Activated T-helper 1 cell treated with anti-CD3 and anti-CD28 coated beads, Interleukin-12 subunit alpha, Interleukin-12 subunit beta, Interleukin-2, Interleukin-4 antibody, amounts not matched to agents 30 ng/mL and 10 ng/mL and 1 ng/mL, durations not matched to agents 14 hours and 24 hours and 36 hours (primary cell): ENCODE data around the gene ORMDL1. TPM values are rescaled to one million over a fixed set of nuclear protein-coding genes. Genes with fewer than 3 reads are reported as not detected.
A peak's percentile ranks its signal among the peaks of the same experiment; 100 is the strongest.

Experiments
- DNase-seq: peaks from one replicate; pipeline ENCODE4 v3.0.0; 2021; ENCODE audit warnings: low spot score
- H3K27ac Mint-ChIP-seq: one replicate; pipeline ENCODE4 v1.8.0; 2021; ENCODE audit warnings: mild to moderate bottlenecking, mixed read lengths
- H3K27me3 Mint-ChIP-seq: one replicate; pipeline ENCODE4 v1.8.0; 2022; ENCODE audit warnings: mild to moderate bottlenecking, moderate library complexity, mixed read lengths; ENCODE audit not compliant: insufficient read depth
- H3K36me3 Mint-ChIP-seq: one replicate; pipeline ENCODE4 v1.8.0; 2021; ENCODE audit warnings: low read depth, mixed read lengths
- H3K4me1 Mint-ChIP-seq: one replicate; pipeline ENCODE4 v1.8.0; 2021; ENCODE audit warnings: low read depth, mixed read lengths
- H3K4me3 Mint-ChIP-seq: one replicate; pipeline ENCODE4 v1.8.0; 2021; ENCODE audit warnings: mild to moderate bottlenecking, moderate library complexity, mixed read lengths
- H3K9me3 Mint-ChIP-seq: one replicate; pipeline ENCODE4 v1.8.0; 2021; ENCODE audit warnings: mixed read lengths
- intact Hi-C: fragments of 100-400 bp; cut with micrococcal nuclease; formaldehyde crosslinking; loops from one replicate; pipeline ENCODE4 v1.15.1; 2024
- total RNA-seq: library from RNA; stranded (reverse); gene quantifications from 2 replicates; pipeline ENCODE4 v1.2.3, GENCODE V29; 2022

ORMDL1 gene
- total RNA-seq, 1 donor from 2014 or later: 78.7 TPM

DNA sequence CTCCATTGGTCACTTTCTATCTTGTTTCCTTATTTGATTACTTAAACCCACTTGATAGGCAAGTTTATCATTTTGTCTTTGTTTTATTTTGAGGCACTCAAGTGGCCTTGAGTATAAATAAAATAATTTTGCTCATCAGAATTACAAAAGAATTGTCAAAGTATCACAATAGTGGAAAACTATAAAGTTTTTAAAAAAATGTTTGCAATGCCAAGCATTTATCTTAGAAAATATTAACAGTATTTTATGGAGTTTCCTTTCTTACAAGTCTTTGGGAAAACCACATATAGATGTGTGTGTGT is 14.8 kb upstream of the ORMDL1 start:
- no peaks in the 10 kb centered on the region for H3K4me1 Mint-ChIP-seq
- H3K9me3 Mint-ChIP-seq: no peaks in the 10 kb centered on the region
- intact Hi-C loops: no loop called here
- H3K27me3 Mint-ChIP-seq: no peaks in the 10 kb centered on the region
- DNase-seq: no peak
- no peak overlapping the region for H3K27ac Mint-ChIP-seq
- peaks cover 22% of the 10 kb centered on the region for H3K36me3 Mint-ChIP-seq
- no peak overlapping the region for H3K4me3 Mint-ChIP-seq

DNA sequence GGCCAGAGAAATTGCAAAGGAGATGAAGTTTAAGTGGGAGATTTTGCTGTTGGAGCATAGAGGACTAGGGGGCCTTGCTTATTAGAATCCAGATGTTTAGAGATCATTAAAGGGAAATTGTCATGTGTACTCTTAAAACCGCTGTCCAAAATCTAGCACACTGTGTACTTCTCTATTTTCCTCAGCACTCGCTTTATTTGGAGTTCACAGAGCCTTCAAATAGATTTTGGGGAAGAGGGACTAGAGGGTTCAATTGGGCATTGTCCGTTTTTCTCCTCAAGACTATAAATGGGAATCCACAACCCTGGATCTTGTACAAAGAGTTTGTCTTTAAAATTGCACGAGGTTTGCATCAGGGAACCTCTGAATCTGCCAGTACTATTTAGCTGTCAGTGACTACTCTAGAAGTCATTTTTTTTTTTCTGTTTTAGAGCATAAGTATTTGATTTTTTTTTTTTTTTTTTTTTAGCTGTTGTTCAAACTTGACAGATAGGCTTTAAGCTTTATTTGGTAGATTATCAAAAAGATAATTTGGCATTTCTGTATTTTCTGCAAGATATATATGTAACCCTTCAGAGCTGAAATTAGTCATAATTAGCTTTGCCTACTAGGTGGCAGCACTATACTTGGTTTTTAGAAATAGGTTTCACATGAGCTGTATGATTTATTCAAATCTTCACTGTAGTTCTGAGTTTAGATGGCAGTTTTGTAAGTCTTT is 14.3 kb upstream of the ORMDL1 start:
- DNase-seq: no peak
- Mint-ChIP-seq H3K36me3 (peaks cover 22% of the 10 kb centered on the region), H3K9me3 (no peaks in the 10 kb centered on the region), H3K27ac (no peak overlapping the region), H3K27me3 (no peaks in the 10 kb centered on the region), H3K4me1 (no peaks in the 10 kb centered on the region), H3K4me3 (no peak overlapping the region)
- intact Hi-C loops: loop anchor here (1.0 kb wide), 1 partner anchor 272 kb away; no protein-coding TSS in a partner anchor

DNA sequence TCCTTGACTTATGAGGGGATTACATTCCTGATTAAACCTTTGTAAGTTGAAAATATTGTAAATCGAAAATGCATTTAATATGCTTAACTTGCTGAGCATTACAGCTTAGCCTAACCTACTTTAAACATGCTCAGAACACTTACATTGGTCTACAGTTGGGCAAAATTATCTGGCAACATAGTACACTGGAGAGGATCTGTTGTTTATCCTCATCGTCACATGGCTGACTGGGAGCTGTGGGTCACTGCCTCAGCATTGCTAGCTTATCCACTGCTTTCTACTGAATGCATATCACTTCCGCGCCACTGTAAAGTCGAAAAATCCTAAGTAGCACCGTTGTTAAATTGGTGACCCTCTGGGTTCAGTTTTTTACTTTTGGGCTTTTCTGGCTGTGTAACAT is 13.8 kb upstream of the ORMDL1 start:
- no peaks in the 10 kb centered on the region for H3K27me3 Mint-ChIP-seq
- H3K27ac Mint-ChIP-seq: no peak overlapping the region
- intact Hi-C loops: loop anchor here (1.0 kb wide), 2 partner anchors 14 to 272 kb away; partner anchors contain the start of genes ORMDL1 and PMS1
- H3K4me3 Mint-ChIP-seq: no peak overlapping the region
- H3K9me3 Mint-ChIP-seq: no peaks in the 10 kb centered on the region
- H3K36me3 Mint-ChIP-seq: peaks cover 28% of the 10 kb centered on the region
- DNase-seq: no peak
- H3K4me1 Mint-ChIP-seq: no peaks in the 10 kb centered on the region

DNA sequence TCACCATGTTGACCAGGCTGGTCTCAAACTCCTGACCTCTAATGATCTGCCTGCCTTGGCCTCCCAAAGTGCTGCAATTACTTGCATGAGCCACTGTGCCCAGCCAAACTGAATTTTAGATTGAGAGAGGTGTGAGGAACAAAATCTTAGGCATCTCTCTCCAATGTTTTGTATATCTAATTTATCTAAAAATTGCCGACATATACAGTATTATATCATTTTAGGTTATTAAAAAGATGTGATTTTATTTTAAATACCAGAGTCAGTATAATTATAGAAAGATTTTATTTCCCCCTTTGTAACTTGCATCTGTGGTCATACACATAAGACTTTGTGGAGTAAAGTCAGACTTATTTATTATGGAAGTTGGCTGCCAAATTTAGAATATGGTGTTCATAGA is 10.2 kb upstream of the ORMDL1 start:
- Mint-ChIP-seq H3K36me3 (peaks cover 22% of the 10 kb centered on the region), H3K9me3 (no peaks in the 10 kb centered on the region), H3K27ac (no peak overlapping the region), H3K27me3 (no peaks in the 10 kb centered on the region), H3K4me3 (no peak overlapping the region), H3K4me1 (no peaks in the 10 kb centered on the region)
- intact Hi-C loops: no loop called here
- no peak for DNase-seq

DNA sequence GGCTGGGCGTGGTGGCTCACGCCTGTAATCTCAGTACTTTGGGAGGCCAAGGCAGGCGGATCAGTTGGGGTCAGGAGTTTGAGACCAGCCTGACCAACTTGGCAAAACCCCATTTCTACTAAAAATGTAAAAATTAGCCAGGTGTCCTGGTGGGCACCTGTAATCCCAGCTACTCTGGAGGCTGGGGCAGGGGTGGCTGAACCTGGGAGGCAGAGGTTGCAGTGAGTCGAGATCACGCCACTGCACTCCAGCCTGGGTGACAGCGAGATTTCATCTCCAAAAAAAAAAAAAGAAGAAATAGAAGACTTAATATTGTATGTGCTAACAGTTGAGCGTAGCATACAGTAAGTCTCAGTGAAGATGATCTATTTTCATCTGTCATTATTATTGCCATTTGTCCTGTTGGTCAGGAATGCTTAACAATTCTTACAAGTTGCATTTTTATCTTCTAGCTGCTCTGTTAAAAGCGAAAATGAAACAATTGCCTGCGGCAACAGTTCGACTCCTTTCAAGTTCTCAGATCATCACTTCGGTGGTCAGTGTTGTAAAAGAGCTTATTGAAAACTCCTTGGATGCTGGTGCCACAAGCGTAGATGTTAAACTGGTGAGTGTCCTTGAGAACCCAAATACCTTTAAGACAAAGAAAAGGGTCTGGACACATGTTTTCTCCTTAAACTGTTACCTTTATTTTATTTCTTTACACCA is 7.4 kb upstream of the ORMDL1 start:
- no peak overlapping the region for H3K27ac Mint-ChIP-seq
- DNase-seq: no peak
- no peak overlapping the region for H3K4me3 Mint-ChIP-seq
- no peaks in the 10 kb centered on the region for H3K27me3 Mint-ChIP-seq
- peaks cover 28% of the 10 kb centered on the region for H3K36me3 Mint-ChIP-seq
- intact Hi-C loops: no loop called here
- no peaks in the 10 kb centered on the region for H3K9me3 Mint-ChIP-seq
- no peaks in the 10 kb centered on the region for H3K4me1 Mint-ChIP-seq

GRCh38 chr2:189783451-189783926 is 650 bp downstream of the ORMDL1 start:
- DNase-seq: no peak
- H3K4me3 Mint-ChIP-seq: peak overlapping the region; percentile 92
- intact Hi-C loops: loop anchor here (5.0 to 10.0 kb wide), 4 partner anchors 751 to 1901 kb away; partner anchors contain the start of genes GLS and NEMP2
- peaks cover 48% of the 10 kb centered on the region for H3K36me3 Mint-ChIP-seq
- H3K27me3 Mint-ChIP-seq: no peaks in the 10 kb centered on the region
- no peaks in the 10 kb centered on the region for H3K9me3 Mint-ChIP-seq
- H3K4me1 Mint-ChIP-seq: peaks cover 43% of the 10 kb centered on the region
- H3K27ac Mint-ChIP-seq: peak overlapping the region; percentile 93

- Mint-ChIP-seq H3K27ac (peak overlapping the region; percentile 45), H3K27me3 (no peaks in the 10 kb centered on the region), H3K9me3 (no peaks in the 10 kb centered on the region), H3K36me3 (peaks cover 47% of the 10 kb centered on the region), H3K4me3 (peak overlapping the region; percentile 92), H3K4me1 (peaks cover 43% of the 10 kb centered on the region)
- no peak for DNase-seq
- intact Hi-C loops: loop anchor here (5.0 to 10.0 kb wide), 4 partner anchors 753 to 1903 kb away; partner anchors contain the start of genes GLS and NEMP2
Observed at GRCh38 chr2:189782221-189782671, 1.9 kb downstream of the ORMDL1 start.

DNA sequence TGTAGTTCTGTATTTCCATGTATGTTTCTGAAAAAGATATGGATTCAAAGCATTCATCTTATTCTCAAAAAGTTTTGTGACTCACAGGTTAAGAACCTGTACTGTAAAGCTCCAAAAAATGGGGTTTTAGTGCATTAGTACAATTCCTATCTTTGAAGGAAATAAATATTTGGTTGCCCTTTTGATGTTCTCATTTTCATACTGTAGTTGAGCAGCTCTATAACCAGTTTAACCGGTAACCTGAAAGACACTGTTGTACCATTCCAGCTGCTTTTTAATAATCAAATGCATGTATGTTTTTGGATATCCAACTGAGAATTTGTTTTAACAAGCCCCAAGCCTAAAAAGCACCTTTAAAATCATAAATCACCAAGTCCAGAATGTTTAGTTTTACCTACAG is 11.9 kb downstream of the ORMDL1 start:
- peaks cover 31% of the 10 kb centered on the region for H3K36me3 Mint-ChIP-seq
- H3K4me1 Mint-ChIP-seq: no peaks in the 10 kb centered on the region
- DNase-seq: no peak
- no peaks in the 10 kb centered on the region for H3K9me3 Mint-ChIP-seq
- H3K27ac Mint-ChIP-seq: no peak overlapping the region
- no peaks in the 10 kb centered on the region for H3K27me3 Mint-ChIP-seq
- H3K4me3 Mint-ChIP-seq: no peak overlapping the region
- intact Hi-C loops: no loop called here

- no peak overlapping the region for H3K27ac Mint-ChIP-seq
- no peak overlapping the region for H3K4me3 Mint-ChIP-seq
- H3K9me3 Mint-ChIP-seq: no peaks in the 10 kb centered on the region
- no peaks in the 10 kb centered on the region for H3K27me3 Mint-ChIP-seq
- no peaks in the 10 kb centered on the region for H3K4me1 Mint-ChIP-seq
- DNase-seq: no peak
- intact Hi-C loops: no loop called here
- peaks cover 38% of the 10 kb centered on the region for H3K36me3 Mint-ChIP-seq
Observed at GRCh38 chr2:189770590-189771322, 13.4 kb downstream of the ORMDL1 start.

DNA sequence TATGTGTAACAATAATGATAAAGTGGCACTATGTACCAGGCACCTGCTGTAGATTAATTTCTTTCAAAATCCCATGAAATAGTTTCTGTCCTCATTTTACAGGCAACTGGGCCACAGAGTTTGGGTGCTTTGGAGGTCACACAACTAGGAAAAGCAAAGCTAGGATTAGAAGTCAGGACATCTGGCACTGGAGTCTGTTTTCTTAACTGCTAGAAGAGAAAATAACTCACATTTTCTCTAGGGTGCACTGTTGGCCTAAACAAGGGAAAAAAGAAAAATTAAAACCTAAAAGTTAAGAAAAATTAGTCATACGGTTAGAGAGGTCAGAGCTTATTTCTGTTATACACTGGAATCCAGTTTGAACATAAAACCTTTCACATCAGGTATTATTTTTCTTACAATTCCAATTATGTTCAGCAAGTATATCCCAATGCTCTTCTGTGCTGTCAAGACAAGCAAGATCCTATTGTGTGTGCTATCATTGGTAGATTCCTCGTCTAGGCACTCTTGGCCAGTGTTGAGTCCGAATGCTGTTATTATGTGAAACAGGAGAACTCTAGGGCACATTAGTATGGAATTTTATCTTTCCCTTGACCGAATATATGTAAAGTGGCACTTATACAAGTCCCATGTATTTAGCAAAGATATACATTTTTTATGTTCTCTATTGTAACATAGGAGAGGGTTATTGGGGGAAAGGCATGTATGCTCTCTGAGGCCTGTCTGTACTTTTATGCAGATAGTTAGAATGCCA is 20.1 kb downstream of the ORMDL1 start:
- Mint-ChIP-seq H3K4me3 (peak overlapping the region; percentile 92), H3K27ac (peak overlapping the region; percentile 23), H3K36me3 (peaks cover 16% of the 10 kb centered on the region), H3K27me3 (no peaks in the 10 kb centered on the region), H3K9me3 (no peaks in the 10 kb centered on the region), H3K4me1 (peaks cover 14% of the 10 kb centered on the region)
- no peak for DNase-seq
- intact Hi-C loops: loop anchor here (2.0 kb wide), 2 partner anchors 555 to 1119 kb away; partner anchors contain the start of gene HIBCH

GRCh38 chr2:189762551-189763298 is 21.4 kb downstream of the ORMDL1 start, which contains the start of gene OSGEPL1:
Gene OSGEPL1 (minus strand): TSS chr2:189762792. CDS start chr2:189761640, 1,152 bp downstream.
- peaks cover 14% of the 10 kb centered on the region for H3K4me1 Mint-ChIP-seq
- H3K4me3 Mint-ChIP-seq: peak within 1 kb of the TSS; percentile 92

More at GRCh38 chr2:189762551-189763298, 21.4 kb downstream of the ORMDL1 start, which contains the start of gene OSGEPL1:
- intact Hi-C loops: loop anchor here (1.0 to 2.0 kb wide), 6 partner anchors 22 to 1120 kb away; partner anchors contain the start of genes ANKAR, ASNSD1, HIBCH and ORMDL1
- peaks cover 10% of the 10 kb centered on the region for H3K36me3 Mint-ChIP-seq
- peak; percentile 88 for DNase-seq
- H3K9me3 Mint-ChIP-seq: no peaks in the 10 kb centered on the region
- H3K27ac Mint-ChIP-seq: peak within 1 kb of the TSS; percentile 99
- no peaks in the 10 kb centered on the region for H3K27me3 Mint-ChIP-seq
